GM12878 (cell line): ENCODE measurements around the gene MYO3B. TPM values are rescaled to one million over a fixed set of nuclear protein-coding genes. Genes with fewer than 3 reads are reported as not detected.

Source experiments
- ATF7 ChIP-seq: fragments of 450-650 bp; IDR thresholded peaks from 2 replicates; pipeline ENCODE4 v1.6.1; 2016; ENCODE audit warnings: low read depth, mild to moderate bottlenecking
- BCL11A ChIP-seq: IDR thresholded peaks from 2 replicates; pipeline ENCODE4 v1.6.1; 2011; ENCODE audit warnings: low read depth, low read length
- BHLHE40 ChIP-seq, 2 experiments: fragments of 450-650 bp in 1 of 2; IDR thresholded peaks; 2 replicates each; pipeline ENCODE4 v1.6.1; 2011 to 2017; ENCODE audit warnings: low read depth in 2 of 2, borderline replicate concordance in 1 of 2, improper control_type of control experiment in 1 of 2, low read length in 1 of 2, mild to moderate bottlenecking in 1 of 2
- BMI1 ChIP-seq: fragments of 450-650 bp; IDR thresholded peaks from 2 replicates; pipeline ENCODE4 v1.6.1; 2016; ENCODE audit warnings: mild to moderate bottlenecking, moderate library complexity, borderline replicate concordance
- BRCA1 ChIP-seq: IDR thresholded peaks from 2 replicates; pipeline ENCODE4 v1.6.1; 2011; ENCODE audit warnings: low read depth, low read length, improper control_type of control experiment
- CREB1 ChIP-seq: IDR thresholded peaks from 2 replicates; pipeline ENCODE4 v1.6.1; 2012; ENCODE audit warnings: low read depth, mild to moderate bottlenecking, inconsistent platforms
- CREM ChIP-seq: IDR thresholded peaks from 2 replicates; pipeline ENCODE4 v1.6.1; 2014; ENCODE audit warnings: antibody characterized with exemption, low read depth
- EED ChIP-seq: sonication (generic); IDR thresholded peaks from 2 replicates; pipeline ENCODE4 v1.6.1; 2016; ENCODE audit warnings: antibody characterized with exemption, low read depth
- ETV6 ChIP-seq, 2 experiments: fragments of 450-650 bp in 1 of 2; IDR thresholded peaks in 1 of 2; conservative IDR thresholded peaks in 1 of 2; 2 replicates each; pipeline ENCODE4 v1.6.1; 2014; ENCODE audit warnings: antibody characterized with exemption in 1 of 2, borderline replicate concordance in 1 of 2, low read depth in 1 of 2, mild to moderate bottlenecking in 1 of 2, moderate library complexity in 1 of 2
- FOXM1 ChIP-seq: IDR thresholded peaks from 2 replicates; pipeline ENCODE4 v1.6.1; 2012; ENCODE audit warnings: low read depth, mild to moderate bottlenecking, inconsistent platforms, low read length, moderate library complexity
- IKZF1 ChIP-seq: fragments of 450-650 bp; conservative IDR thresholded peaks from 2 replicates; pipeline ENCODE4 v1.6.1; 2017; ENCODE audit warnings: antibody characterized with exemption, mild to moderate bottlenecking
- IRF4 ChIP-seq: IDR thresholded peaks from 2 replicates; pipeline ENCODE4 v1.6.1; 2011; ENCODE audit warnings: low read depth, low read length
- IRF5 ChIP-seq: fragments of 450-650 bp; IDR thresholded peaks from 2 replicates; pipeline ENCODE4 v1.6.1; 2017; ENCODE audit warnings: borderline replicate concordance
- JUNB ChIP-seq: IDR thresholded peaks from 2 replicates; pipeline ENCODE4 v1.6.1; 2016; ENCODE audit warnings: antibody characterized with exemption, mild to moderate bottlenecking
- KLF5 ChIP-seq: fragments of 450-650 bp; IDR thresholded peaks from 2 replicates; pipeline ENCODE4 v1.6.1; 2014; ENCODE audit warnings: mild to moderate bottlenecking; ENCODE audit not compliant: partially characterized antibody
- LARP7 ChIP-seq: fragments of 450-650 bp; IDR thresholded peaks from 2 replicates; pipeline ENCODE4 v1.6.1; 2017; ENCODE audit warnings: mild to moderate bottlenecking
- MTA2 ChIP-seq: fragments of 450-650 bp; IDR thresholded peaks from 2 replicates; pipeline ENCODE4 v1.6.1; 2016; ENCODE audit warnings: low read depth, mild to moderate bottlenecking, moderate library complexity
- MTA3 ChIP-seq: IDR thresholded peaks from 2 replicates; pipeline ENCODE4 v1.6.1; 2012; ENCODE audit warnings: low read length, inconsistent platforms, borderline replicate concordance
- NBN ChIP-seq: fragments of 450-650 bp; IDR thresholded peaks from 2 replicates; pipeline ENCODE4 v1.6.1; 2016
- PAX8 ChIP-seq: fragments of 450-650 bp; IDR thresholded peaks from 2 replicates; pipeline ENCODE4 v1.6.1; 2017; ENCODE audit warnings: mild to moderate bottlenecking, moderate library complexity
- POLR2A ChIP-seq: IDR thresholded peaks from 2 replicates; pipeline ENCODE4 v1.6.1; 2011; ENCODE audit warnings: low read depth, mild to moderate bottlenecking, low read length
- RB1 ChIP-seq: fragments of 450-650 bp; formaldehyde crosslinking; IDR thresholded peaks from 2 replicates; pipeline ENCODE4 v1.6.1; 2017; ENCODE audit warnings: mild to moderate bottlenecking, borderline replicate concordance
- SIN3A ChIP-seq: IDR thresholded peaks from 2 replicates; pipeline ENCODE4 v1.6.1; 2012; ENCODE audit warnings: low read depth, low read length, improper control_type of control experiment
- SMARCA5 ChIP-seq: fragments of 450-650 bp; IDR thresholded peaks from 2 replicates; pipeline ENCODE4 v1.6.1; 2017; ENCODE audit warnings: mild to moderate bottlenecking
- polyA plus RNA-seq, 11 experiments: library from polyadenylated mRNA; depleted of rRNA in 4 of 11; unstranded in 6 of 11; stranded (reverse) in 5 of 11; fragments of >200 nt; fragmentation: Nextera tagmentation in 4 of 11; fragmentation: Illumina TruSeq in 1 of 11; extraction: Ambion mirVana in 4 of 11; extraction: Trizol in 1 of 11; gene quantifications; 1 replicate in 1 of 11; 2 replicates in 10 of 11; pipeline versions ENCODE4 v1.2.1 to v1.2.3, GENCODE V29; 2011 to 2016; ENCODE audit warnings: inconsistent platforms in 2 of 11, missing spikeins in 2 of 11, low read depth in 1 of 11
- total RNA-seq, 4 experiments: library from RNA; depleted of rRNA in 3 of 4; stranded (reverse); fragments of >200 nt in 3 of 4; fragmentation: Illumina TruSeq in 1 of 4; extraction: Trizol in 1 of 4; gene quantifications; 2 replicates each; pipeline versions ENCODE4 v1.2.1 to v1.2.3, GENCODE V29; 2013 to 2021
- TF ChIP-seq, protein P1 (sequence below): fragments of 450-650 bp; IDR thresholded peaks from 2 replicates; pipeline ENCODE4 v1.6.1; 2018; ENCODE audit warnings: borderline replicate concordance, mild to moderate bottlenecking; ENCODE audit not compliant: partially characterized antibody
- TF ChIP-seq, protein P2 (sequence below): fragments of 450-650 bp; IDR thresholded peaks from 2 replicates; pipeline ENCODE4 v1.6.1; 2017; ENCODE audit warnings: mild to moderate bottlenecking
- TF ChIP-seq, protein P3 (sequence below): IDR thresholded peaks from 2 replicates; pipeline ENCODE4 v1.6.1; 2011; ENCODE audit warnings: low read depth, mild to moderate bottlenecking, low read length, moderate library complexity, borderline replicate concordance; ENCODE audit errors: extremely low read depth

Gene MYO3B
- total and polyA plus RNA-seq, 10 of the 15 experiments (the other 5 are each of a cell fraction or from before 2014, with no cell fraction given): 1.1 to 7.1 (median 2.1) TPM

GRCh38 chr2:170177950-170178781 lies at the start of gene MYO3B (continued):
- TF ChIP-seq, protein P1, sequence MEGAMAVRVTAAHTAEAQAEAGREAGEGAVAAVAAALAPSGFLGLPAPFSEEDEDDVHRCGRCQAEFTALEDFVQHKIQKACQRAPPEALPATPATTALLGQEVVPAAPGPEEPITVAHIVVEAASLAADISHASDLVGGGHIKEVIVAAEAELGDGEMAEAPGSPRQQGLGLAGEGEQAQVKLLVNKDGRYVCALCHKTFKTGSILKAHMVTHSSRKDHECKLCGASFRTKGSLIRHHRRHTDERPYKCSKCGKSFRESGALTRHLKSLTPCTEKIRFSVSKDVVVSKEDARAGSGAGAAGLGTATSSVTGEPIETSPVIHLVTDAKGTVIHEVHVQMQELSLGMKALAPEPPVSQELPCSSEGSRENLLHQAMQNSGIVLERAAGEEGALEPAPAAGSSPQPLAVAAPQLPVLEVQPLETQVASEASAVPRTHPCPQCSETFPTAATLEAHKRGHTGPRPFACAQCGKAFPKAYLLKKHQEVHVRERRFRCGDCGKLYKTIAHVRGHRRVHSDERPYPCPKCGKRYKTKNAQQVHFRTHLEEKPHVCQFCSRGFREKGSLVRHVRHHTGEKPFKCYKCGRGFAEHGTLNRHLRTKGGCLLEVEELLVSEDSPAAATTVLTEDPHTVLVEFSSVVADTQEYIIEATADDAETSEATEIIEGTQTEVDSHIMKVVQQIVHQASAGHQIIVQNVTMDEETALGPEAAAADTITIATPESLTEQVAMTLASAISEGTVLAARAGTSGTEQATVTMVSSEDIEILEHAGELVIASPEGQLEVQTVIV: no peak
- TF ChIP-seq IRF5 (no peak), FOXM1 (no peak), SIN3A (no peak), BRCA1 (no peak), MTA3 (no peak), MTA2 (peak; percentile 74), LARP7 (no peak), CREB1 (peak; percentile 59; the same call in 1 of the 2 replicates), PAX8 (no peak), KLF5 (no peak), BMI1 (0 out of 2 replicates have a peak, but pooled peaks have one; percentile 27), BHLHE40 (IDR thresholded peaks at IDR 0.05; ENCODE audit: borderline replicate concordance in 1 of 2, low read depth in 2 of 2, low read length in 1 of 2) (peak in 1 of 2 experiments; percentile 25; a peak in 1 of 4 replicates), NBN (peak; percentile 36; the same call in 1 of the 2 replicates), POLR2A (no peak), BCL11A (peak; percentile 5; the same call in 1 of the 2 replicates), SMARCA5 (peak; percentile 24), ATF7 (peak; percentile 38; the same call in 1 of the 2 replicates), CREM (no peak; the same call in 1 of the 2 replicates), JUNB (no peak), ETV6 (conservative IDR thresholded peaks at IDR 0.05 in 1 of 2, IDR thresholded peaks at IDR 0.05 in 1 of 2; ENCODE audit: borderline replicate concordance in 1 of 2, low read depth in 1 of 2) (no peak), RB1 (no peak), EED (0 out of 2 replicates have a peak, but pooled peaks have one; percentile 23), IKZF1 (peak; percentile 82), IRF4 (no peak)
- TF ChIP-seq, protein P2, sequence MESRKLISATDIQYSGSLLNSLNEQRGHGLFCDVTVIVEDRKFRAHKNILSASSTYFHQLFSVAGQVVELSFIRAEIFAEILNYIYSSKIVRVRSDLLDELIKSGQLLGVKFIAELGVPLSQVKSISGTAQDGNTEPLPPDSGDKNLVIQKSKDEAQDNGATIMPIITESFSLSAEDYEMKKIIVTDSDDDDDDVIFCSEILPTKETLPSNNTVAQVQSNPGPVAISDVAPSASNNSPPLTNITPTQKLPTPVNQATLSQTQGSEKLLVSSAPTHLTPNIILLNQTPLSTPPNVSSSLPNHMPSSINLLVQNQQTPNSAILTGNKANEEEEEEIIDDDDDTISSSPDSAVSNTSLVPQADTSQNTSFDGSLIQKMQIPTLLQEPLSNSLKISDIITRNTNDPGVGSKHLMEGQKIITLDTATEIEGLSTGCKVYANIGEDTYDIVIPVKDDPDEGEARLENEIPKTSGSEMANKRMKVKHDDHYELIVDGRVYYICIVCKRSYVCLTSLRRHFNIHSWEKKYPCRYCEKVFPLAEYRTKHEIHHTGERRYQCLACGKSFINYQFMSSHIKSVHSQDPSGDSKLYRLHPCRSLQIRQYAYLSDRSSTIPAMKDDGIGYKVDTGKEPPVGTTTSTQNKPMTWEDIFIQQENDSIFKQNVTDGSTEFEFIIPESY: no peak
- TF ChIP-seq, protein P3, sequence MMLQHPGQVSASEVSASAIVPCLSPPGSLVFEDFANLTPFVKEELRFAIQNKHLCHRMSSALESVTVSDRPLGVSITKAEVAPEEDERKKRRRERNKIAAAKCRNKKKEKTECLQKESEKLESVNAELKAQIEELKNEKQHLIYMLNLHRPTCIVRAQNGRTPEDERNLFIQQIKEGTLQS: no peak
